Neural progenitor cell (in vitro differentiated cells): Measurements from ENCODE around the gene CDCA8.

Source experiments
- EZH2 ChIP-seq: fragments of 200-600 bp; sonication (generic); IDR thresholded peaks from 2 replicates; pipeline ENCODE4 v1.6.1; 2017; ENCODE audit warnings: antibody characterized with exemption, mild to moderate bottlenecking, moderate library complexity
- TF ChIP-seq, protein P1 (sequence below): fragments of 200-600 bp; sonication (generic); IDR thresholded peaks from 2 replicates; pipeline ENCODE4 v1.5.1; 2017; ENCODE audit warnings: antibody characterized with exemption, mild to moderate bottlenecking

DNA sequence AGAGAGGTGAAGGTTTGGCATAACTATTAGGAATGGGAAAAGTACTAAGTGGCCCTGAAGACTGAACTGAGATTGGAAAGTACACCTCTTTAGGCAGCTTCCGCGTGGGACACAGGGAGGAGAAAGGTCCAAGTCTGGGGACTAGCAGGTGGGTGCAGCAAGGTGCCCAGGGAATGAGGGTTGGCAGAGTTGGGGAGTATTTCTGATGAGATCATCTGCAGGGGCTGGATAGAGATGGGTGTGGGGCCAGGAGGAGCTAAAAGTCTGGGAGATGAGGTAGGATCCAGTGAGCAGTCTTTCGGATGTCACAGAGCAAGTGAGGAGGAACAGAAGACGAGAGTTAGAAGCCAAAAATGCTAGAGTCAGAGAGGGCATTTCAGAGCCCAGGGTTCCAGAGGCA lies 36.1 kb downstream of the CDCA8 start:
- TF ChIP-seq, protein P1, sequence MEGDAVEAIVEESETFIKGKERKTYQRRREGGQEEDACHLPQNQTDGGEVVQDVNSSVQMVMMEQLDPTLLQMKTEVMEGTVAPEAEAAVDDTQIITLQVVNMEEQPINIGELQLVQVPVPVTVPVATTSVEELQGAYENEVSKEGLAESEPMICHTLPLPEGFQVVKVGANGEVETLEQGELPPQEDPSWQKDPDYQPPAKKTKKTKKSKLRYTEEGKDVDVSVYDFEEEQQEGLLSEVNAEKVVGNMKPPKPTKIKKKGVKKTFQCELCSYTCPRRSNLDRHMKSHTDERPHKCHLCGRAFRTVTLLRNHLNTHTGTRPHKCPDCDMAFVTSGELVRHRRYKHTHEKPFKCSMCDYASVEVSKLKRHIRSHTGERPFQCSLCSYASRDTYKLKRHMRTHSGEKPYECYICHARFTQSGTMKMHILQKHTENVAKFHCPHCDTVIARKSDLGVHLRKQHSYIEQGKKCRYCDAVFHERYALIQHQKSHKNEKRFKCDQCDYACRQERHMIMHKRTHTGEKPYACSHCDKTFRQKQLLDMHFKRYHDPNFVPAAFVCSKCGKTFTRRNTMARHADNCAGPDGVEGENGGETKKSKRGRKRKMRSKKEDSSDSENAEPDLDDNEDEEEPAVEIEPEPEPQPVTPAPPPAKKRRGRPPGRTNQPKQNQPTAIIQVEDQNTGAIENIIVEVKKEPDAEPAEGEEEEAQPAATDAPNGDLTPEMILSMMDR: no peak
- TF ChIP-seq EZH2: no peak
